ENCODE results near the gene BCR. TPM values are rescaled to one million over a fixed set of nuclear protein-coding genes. Genes with fewer than 3 reads are reported as not detected.

Gene BCR
- total and polyA plus RNA-seq, 9 donors, result 7.1 to 44.6 (median 35.6) TPM

- H3K36me3 ChIP-seq, result no peaks in the 10 kb centered on the region
- H3K9me3 ChIP-seq, result no peaks in the 10 kb centered on the region
- DNase-seq, result no peak
- intact Hi-C loops (cut with DNase I), result loop anchor here in 2 of 4 donors (10.0 kb wide), 1 partner anchor 330 kb away; no protein-coding TSS in a partner anchor
- H3K27me3 ChIP-seq, result no peaks in the 10 kb centered on the region
- H3K27ac ChIP-seq, result no peak overlapping the region
- H3K4me1 ChIP-seq (ENCODE audit: insufficient read depth), result peaks cover 1% of the 10 kb centered on the region
- TF ChIP-seq POLR2A (IDR thresholded peaks at IDR 0.05), result no peak
- TF ChIP-seq CTCF (IDR thresholded peaks at IDR 0.05), result no peak
- TF ChIP-seq EP300 (IDR thresholded peaks at IDR 0.05), result no peak
- H3K4me3 ChIP-seq, result no peak overlapping the region
- 88% methylated on average over 10 of the region's 10 CpGs for WGBS, 3 donors
Observed at GRCh38 chr22:23284504-23285033, 104.3 kb downstream of the BCR start.

GRCh38 chr22:23285236-23285635 lies 104.9 kb downstream of the BCR start:
- Histone ChIP-seq H3K27me3 (no peaks in the 10 kb centered on the region), H3K4me3 (no peak overlapping the region), H3K4me1 (ENCODE audit: insufficient read depth) (peaks cover 1% of the 10 kb centered on the region), H3K36me3 (no peaks in the 10 kb centered on the region), H3K9me3 (no peaks in the 10 kb centered on the region), H3K27ac (no peak overlapping the region)
- DNase-seq, result no peak
- TF ChIP-seq CTCF (IDR thresholded peaks at IDR 0.05) (no peak), EP300 (IDR thresholded peaks at IDR 0.05) (no peak), POLR2A (IDR thresholded peaks at IDR 0.05) (no peak)
- intact Hi-C loops (cut with DNase I), result loop anchor here in 2 of 4 donors (10.0 kb wide), 1 partner anchor 330 kb away; no protein-coding TSS in a partner anchor
- whole genome bisulfite sequencing, 3 donors, result 85 to 91% (median 91%) methylated on average over 8 of the region's 8 CpGs

- TF ChIP-seq EP300 (IDR thresholded peaks at IDR 0.05) (no peak), POLR2A (IDR thresholded peaks at IDR 0.05) (no peak)
- Histone ChIP-seq H3K27ac (no peak overlapping the region), H3K27me3 (no peaks in the 10 kb centered on the region), H3K4me1 (ENCODE audit: insufficient read depth) (peaks cover 1% of the 10 kb centered on the region), H3K9me3 (no peaks in the 10 kb centered on the region), H3K4me3 (no peak overlapping the region), H3K36me3 (no peaks in the 10 kb centered on the region)
- no peak for DNase-seq
- intact Hi-C loops (cut with DNase I), result loop anchor here in 2 of 4 donors (10.0 kb wide), 1 partner anchor 331 kb away; no protein-coding TSS in a partner anchor
- 57 to 77% (median 64%) methylated on average over 7 of the region's 7 CpGs for WGBS, 3 donors
Observed at GRCh38 chr22:23285734-23286133, 105.4 kb downstream of the BCR start.

- Histone ChIP-seq H3K36me3 (no peaks in the 10 kb centered on the region), H3K4me1 (ENCODE audit: insufficient read depth) (peaks cover 1% of the 10 kb centered on the region), H3K9me3 (no peaks in the 10 kb centered on the region), H3K27ac (no peak overlapping the region), H3K27me3 (no peaks in the 10 kb centered on the region), H3K4me3 (no peak overlapping the region)
- TF ChIP-seq POLR2A (IDR thresholded peaks at IDR 0.05) (no peak), EP300 (IDR thresholded peaks at IDR 0.05) (no peak), CTCF (IDR thresholded peaks at IDR 0.05) (no peak)
- no peak for DNase-seq
- 96 to 100% (median 99%) methylated on average over 2 of the region's 2 CpGs for WGBS, 3 donors
- intact Hi-C loops (cut with DNase I), result loop anchor here in 2 of 4 donors (10.0 kb wide), 1 partner anchor 331 kb away; no protein-coding TSS in a partner anchor
Observed at GRCh38 chr22:23286296-23286695, 106.0 kb downstream of the BCR start.
